Upper lobe of left lung (tissue), 4 donors: Measurements from ENCODE around the gene NOBOX.

ENCODE experiments used
- CTCF ChIP-seq, 6 experiments: fragments of 450-650 bp in 4 of 6; fragments of 200-600 bp in 2 of 6; sonication (generic) in 2 of 6; IDR thresholded peaks; one replicate each; pipeline ENCODE4 v1.5.1; 2016 to 2019; ENCODE audit warnings: antibody characterized with exemption in 6 of 6
- POLR2A ChIP-seq, 4 donors: fragments of 450-650 bp; IDR thresholded peaks; one replicate each; pipeline ENCODE4 v1.5.1; 2016 to 2017; ENCODE audit warnings: antibody characterized with exemption in 4 of 4, mild to moderate bottlenecking in 2 of 4
- POLR2AphosphoS5 ChIP-seq, 2 donors: sonication (generic); formaldehyde crosslinking; IDR thresholded peaks; one replicate each; pipeline ENCODE4 v1.5.1; 2017; ENCODE audit warnings: antibody characterized with exemption in 2 of 2

- no peak for TF ChIP-seq CTCF (IDR thresholded peaks at IDR 0.05)
- no peak for TF ChIP-seq POLR2AphosphoS5 (IDR thresholded peaks at IDR 0.05)
- TF ChIP-seq POLR2A (IDR thresholded peaks at IDR 0.05), result no peak
Observed at GRCh38 chr7:144397086-144397485, 6.4 kb downstream of the NOBOX start.
